Hematopoietic multipotent progenitor cell treated with erythropoietin and hydrocortisone succinate and interleukin-3 and kit ligand, for 6 days (in vitro differentiated cells): ENCODE data around the gene RFX8.
A peak's percentile ranks its signal among the peaks of the same experiment; 100 is the strongest.
"Not testable (repeated sequence)": the region's sequence is repeated elsewhere in the genome, so short reads cannot be mapped to it uniquely, and the experiment has no call there.

ENCODE experiments used
- DNase-seq: peaks from one replicate; pipeline ENCODE4 v3.0.0-alpha.2; 2015

RFX8 gene

DNA sequence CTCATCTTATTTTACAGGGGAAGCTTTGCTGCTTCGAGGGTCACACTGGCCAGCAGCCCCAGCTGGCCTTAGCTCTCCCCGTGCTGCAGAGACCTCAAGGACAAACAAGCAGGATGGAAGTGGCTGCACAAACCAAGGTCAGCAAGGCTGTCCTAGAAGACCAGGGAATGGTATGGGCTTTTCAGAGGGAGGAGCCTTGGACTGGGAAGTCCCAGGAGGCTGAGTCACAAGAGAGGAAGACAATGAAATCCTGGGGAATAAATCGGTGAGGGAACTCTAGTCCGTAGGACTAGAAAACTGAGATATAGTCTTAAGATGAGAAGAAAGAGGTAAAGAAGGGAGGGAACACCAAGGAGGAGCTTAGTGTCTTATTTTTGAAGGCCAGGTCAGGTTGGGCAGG is 103.3 kb downstream of the RFX8 start:
- no peak for DNase-seq

DNA sequence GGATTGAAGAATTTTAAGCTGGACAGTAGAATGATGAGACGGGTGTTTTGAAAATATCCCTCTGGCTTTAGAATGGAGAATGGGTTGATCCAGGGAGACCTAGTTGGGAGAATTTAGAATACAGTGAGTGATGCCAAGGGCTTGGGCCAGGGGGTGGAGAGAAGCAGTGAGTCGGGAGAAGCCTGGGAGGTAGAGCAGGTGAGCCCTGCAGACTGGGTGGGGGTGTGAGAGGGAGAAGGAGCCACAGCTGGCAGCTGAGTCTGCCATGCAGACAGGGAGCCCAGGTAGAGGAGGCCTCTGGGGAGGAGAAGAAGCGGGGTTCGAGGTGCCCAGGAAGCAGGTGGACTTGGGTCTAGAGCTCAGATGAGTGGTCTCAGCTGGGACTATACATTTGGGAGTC is 105.8 kb downstream of the RFX8 start:
- DNase-seq, result no peak

DNA sequence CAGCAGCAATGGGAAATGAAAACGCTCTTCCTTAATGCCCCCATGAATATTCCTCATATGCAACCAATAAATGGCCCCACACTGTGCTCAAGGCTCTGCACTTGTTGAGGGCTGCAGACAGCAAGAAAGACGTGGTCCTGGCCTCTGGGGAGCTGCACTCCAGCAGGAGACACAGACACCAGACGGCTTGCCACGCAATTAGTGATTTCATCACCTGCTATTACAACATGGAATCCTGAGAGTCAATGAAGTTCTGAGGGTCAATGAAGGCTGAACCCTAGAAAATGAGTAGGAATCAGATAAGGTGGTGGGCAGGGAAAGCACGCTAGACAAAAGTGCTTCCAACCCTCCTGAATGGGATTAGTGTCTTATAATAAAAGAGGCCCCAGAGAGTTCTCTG is 106.5 kb downstream of the RFX8 start:
- DNase-seq, result no peak

DNA sequence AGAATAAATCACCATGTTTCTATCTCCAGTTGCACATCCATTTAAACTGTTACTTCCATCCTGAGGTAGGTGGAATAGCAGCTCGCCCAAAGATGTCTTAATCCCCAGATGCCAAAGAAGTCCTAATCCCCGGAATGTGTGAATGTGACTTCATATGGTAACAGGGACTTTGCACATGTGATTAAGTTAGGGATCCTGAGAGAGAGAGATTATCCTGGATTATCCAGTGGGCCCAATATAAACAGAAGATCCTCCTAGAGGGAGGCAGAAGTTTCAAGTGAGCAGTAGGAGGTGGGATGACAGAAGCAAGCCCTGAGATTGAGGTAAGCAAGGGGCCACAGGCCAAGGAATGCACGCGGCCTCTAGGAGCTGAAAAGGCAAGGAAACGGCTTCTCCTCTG is 107.4 kb downstream of the RFX8 start:
- no peak for DNase-seq

- no peak for DNase-seq
These were observed 110.0 kb downstream of the RFX8 start for GRCh38 chr2:101364878-101365277.

DNA sequence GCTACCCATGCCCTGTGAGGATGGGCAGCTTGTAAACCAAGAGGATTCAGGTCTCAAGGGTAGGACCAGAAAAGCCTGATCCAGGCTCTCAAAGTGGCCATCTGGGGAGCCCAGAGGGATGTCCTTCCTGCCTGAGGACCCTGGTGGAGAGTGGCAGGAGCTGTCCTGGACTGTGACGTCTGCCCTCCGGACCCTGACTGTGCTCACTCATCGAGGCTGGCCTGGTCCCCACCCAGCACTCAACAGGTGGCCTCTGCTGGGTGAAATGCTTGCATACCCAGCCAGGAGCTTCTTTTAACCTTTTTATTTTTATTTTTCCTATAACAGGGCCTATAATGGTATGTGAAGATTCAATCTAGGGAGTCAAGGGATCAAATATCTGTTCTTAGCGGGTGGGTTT is 112.1 kb downstream of the RFX8 start:
- no peak for DNase-seq

DNA sequence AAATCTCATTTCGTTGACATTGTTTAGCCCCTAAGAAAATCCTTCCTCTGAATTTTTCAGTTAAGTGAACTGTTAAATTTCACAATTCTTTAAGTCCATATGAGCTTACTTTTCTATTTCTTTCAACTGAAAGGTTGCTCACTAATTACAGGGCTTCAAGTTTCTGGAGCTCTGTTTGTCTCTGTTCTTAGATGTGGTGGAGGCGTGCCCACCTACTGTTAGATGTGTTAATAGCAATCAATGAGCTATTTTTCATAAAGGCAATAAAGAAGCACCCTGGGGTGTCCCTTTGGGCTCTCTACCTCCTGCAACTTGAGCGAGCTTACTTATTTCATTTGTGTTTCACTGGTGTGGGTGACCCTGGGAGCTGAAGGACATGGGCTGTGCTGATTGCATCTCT is 112.6 kb downstream of the RFX8 start:
- DNase-seq, result no peak

DNA sequence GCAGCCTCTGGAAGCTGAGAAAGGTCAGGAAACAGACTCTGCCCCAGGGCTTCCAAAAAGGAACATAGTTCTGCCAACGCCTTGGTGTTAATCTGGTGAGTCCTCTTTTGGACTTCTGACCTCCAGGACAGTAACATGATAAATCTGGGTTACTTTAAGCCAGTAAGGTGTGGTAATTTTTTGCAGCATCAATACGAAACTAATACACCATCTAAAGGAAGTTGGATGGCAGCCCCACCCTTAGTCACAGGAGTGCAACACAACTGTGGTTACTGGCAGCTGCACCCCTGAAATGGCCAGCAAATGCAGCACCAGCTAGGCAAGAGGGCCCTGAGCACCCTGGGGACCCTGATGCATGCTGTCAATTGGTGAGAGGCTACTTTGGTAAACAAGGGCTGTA is 113.4 kb downstream of the RFX8 start:
- DNase-seq, result no peak

- no peak for DNase-seq
These were observed 113.8 kb downstream of the RFX8 start for GRCh38 chr2:101361121-101361520.

GRCh38 chr2:101360232-101360631 is 114.7 kb downstream of the RFX8 start:
- DNase-seq, result no peak

- no peak for DNase-seq
These were observed 115.4 kb downstream of the RFX8 start for GRCh38 chr2:101359410-101359954.

DNA sequence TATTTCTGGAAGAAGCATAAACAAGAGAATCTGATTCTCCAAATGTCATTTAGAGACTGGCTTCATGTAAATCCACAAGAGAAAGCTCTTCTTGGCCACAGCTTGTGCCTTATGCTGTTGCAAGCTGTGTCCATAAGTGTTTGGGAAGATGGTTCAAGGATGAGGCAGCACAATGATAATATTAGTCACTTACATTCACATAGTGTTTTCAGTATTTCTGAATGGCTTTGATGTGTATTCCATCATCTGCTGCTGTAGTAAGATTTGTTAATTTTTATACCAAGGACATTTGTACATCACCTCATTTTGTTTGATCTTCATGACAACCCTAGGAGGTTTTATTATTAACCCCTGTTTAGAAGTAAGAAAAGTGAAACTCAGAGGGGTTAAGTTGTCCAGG is 117.5 kb downstream of the RFX8 start:
- DNase-seq, result no peak

DNA sequence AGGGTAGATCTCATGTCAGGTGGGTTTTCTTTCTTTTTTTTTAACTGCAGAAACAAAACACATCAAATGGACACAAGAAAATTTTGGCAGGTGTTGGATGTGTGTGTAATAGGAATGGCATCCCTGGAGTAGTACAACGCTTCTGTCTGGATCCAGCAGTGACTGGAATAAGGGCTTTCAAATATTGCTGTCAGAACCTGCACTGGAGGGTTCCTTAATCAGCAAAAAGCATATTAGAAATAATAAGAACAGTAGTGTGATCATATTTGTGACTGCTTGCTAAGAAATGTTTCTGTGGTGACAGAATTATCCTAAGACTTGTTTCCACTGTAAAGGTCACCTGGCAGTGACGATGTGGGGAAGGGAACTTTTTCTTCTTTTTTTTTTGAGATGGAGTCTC is 118.4 kb downstream of the RFX8 start:
- DNase-seq, result no peak

DNA sequence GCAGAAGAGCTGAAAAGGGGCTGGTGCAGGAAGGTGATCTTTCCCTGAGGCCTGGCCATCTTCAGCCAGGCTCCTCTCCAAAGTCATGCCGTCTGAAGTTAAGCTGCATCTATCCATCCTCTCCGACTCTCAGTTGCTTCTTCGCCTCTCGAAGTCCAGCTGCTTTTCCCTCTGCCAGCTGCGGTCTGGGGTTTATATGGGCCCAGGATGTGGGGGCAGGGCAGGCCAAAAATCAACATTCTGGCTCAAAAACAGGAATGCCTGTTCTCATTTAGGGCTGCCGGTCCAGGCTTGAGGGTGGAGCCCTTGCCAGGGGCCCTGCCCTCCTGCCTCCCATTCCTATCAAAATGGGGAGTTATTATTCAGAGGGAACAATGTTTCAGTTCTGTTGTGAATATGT is 118.9 kb downstream of the RFX8 start:
- no peak for DNase-seq

GRCh38 chr2:101355401-101356054 is 119.4 kb downstream of the RFX8 start:
- no peak for DNase-seq

DNA sequence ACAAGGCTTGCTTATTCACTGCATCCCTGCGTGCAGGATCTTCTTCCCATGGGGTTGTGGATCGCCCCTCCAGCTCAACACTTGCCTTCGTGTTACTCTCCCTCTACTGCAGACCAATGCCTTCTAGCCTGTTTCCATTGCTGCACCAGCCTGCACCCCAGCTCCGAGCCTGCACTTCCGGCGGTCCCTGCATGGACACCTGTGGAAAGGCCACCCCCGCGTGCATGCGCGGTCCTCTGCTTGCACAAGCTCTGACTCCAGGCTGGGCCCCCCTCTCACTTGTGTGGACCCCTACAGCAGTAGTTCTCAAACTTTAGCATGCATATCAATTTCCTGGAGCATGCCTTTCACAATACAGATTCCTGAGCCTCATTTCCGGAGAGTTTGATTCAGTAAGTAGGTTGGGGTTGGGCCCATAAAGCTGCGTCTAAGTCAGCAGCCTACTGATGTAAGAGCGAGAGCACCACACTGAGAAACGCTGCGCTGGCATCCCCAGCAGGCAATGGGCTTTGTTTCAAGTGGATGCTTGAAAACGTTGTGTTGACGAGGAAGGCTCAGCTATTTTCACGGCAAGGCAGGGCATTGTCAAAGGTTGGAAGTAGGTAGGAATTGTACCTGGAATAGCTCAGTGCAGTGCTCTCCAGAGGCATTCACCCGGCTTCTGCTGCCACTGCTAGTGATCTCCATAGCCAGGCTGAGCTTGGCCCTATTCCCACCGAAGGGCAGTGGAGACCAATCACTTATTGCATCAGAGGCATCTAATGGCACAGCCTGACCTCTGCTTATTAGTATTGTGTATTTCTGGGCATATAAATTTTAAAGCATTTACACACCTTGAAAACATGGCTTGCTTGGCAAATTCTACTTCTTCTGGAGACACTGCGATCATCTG is 120.2 kb downstream of the RFX8 start:
- DNase-seq, result no peak

GRCh38 chr2:101352631-101353030 is 122.3 kb downstream of the RFX8 start:
- not testable (repeated sequence) for DNase-seq

GRCh38 chr2:101351207-101351606 is 123.7 kb downstream of the RFX8 start:
- no peak for DNase-seq

GRCh38 chr2:101349893-101350662 is 124.8 kb downstream of the RFX8 start:
- DNase-seq, result peak; percentile 41

GRCh38 chr2:101348883-101349282 is 126.0 kb downstream of the RFX8 start:
- no peak for DNase-seq
